Endothelial cell of umbilical vein (primary cell): ENCODE results near the gene DAPK2. TPM values are rescaled to one million over a fixed set of nuclear protein-coding genes. Genes with fewer than 3 reads are reported as not detected.

Source experiments
- BruUV-seq: library from RNA; stranded (reverse); fragments of 400-500 nt; replicated peaks from 2 replicates; lab custom pipeline; 2021; lab: Mats Ljungman, UMichigan
- CTCF ChIA-PET: fragments of 300-600, 350-600 bp; sonication (Branson Sonifier 250); formaldehyde crosslinking; loops from one replicate; lab custom pipeline; 2021; ENCODE audit warnings: antibody characterized with exemption, inconsistent platforms; lab: Charles Lee
- POLR2A ChIA-PET: fragments of 300-600, 350-600 bp; sonication (Branson Sonifier 250); formaldehyde crosslinking; loops from one replicate; lab custom pipeline; 2021; ENCODE audit warnings: antibody characterized with exemption, inconsistent platforms; lab: Charles Lee
- DNase-seq: peaks from one replicate; pipeline ENCODE4 v3.0.0-alpha.2; 2011; ENCODE audit warnings: low read depth, low spot score
- FAIRE-seq: peaks from 2 replicates; lab custom pipeline; 2011; peaks lifted over from hg19 to GRCh38; lab: Jason Lieb, UNC
- H2AFZ ChIP-seq: 2 replicates; pipeline ENCODE4 v1.6.0; 2012; ENCODE audit warnings: low read depth, low read length, control low read depth, inconsistent platforms
- H3K27ac ChIP-seq: 2 replicates; pipeline ENCODE4 v1.5.1; 2011; ENCODE audit warnings: low read depth, mild to moderate bottlenecking, control low read depth, low read length, moderate library complexity; ENCODE audit not compliant: insufficient read depth
- H3K27me3 ChIP-seq, 2 experiments: 2 replicates each; pipeline versions ENCODE4 v1.6.0 to v1.6.1; 2011; ENCODE audit warnings: low read length in 2 of 2, mixed read lengths in 1 of 2; ENCODE audit not compliant: control insufficient read depth in 2 of 2, insufficient read depth in 2 of 2
- H3K36me3 ChIP-seq, 2 experiments: 2 replicates in 1 of 2; 3 replicates in 1 of 2; pipeline ENCODE4 v1.5.1; 2011; ENCODE audit warnings: low read length in 2 of 2, mild to moderate bottlenecking in 1 of 2, moderate library complexity in 1 of 2; ENCODE audit not compliant: control insufficient read depth in 2 of 2, insufficient read depth in 2 of 2; ENCODE audit errors: extremely low read depth in 1 of 2
- H3K4me1 ChIP-seq: 3 replicates; pipeline ENCODE4 v1.5.1; 2011; ENCODE audit warnings: mild to moderate bottlenecking, low read length; ENCODE audit not compliant: control insufficient read depth, insufficient read depth; ENCODE audit errors: extremely low read depth
- H3K4me2 ChIP-seq: 2 replicates; pipeline ENCODE4 v1.6.1; 2011; ENCODE audit warnings: low read length, control low read depth, mixed read lengths; ENCODE audit not compliant: insufficient read depth
- H3K4me3 ChIP-seq, 3 experiments: fragments of 200-600 bp in 1 of 3; sonication (generic), shearing (Covaris generic) in 1 of 3; replicated peaks in 1 of 3; 2 replicates each; pipeline ENCODE4 v1.5.1; 2011 to 2016; ENCODE audit warnings: control low read depth in 3 of 3, low read length in 3 of 3, mild to moderate bottlenecking in 2 of 3, inconsistent platforms in 1 of 3, low read depth in 1 of 3, moderate library complexity in 1 of 3; ENCODE audit not compliant: insufficient read depth in 1 of 3
- H3K79me2 ChIP-seq: 2 replicates; pipeline ENCODE4 v1.6.0; 2012; ENCODE audit warnings: low read length, inconsistent platforms; ENCODE audit not compliant: control insufficient read depth, insufficient read depth
- H3K9ac ChIP-seq: replicated peaks from 2 replicates; pipeline ENCODE3; 2011; ENCODE audit warnings: low read length, control low read depth; ENCODE audit not compliant: insufficient read depth; ENCODE audit errors: extremely low read depth
- H3K9me1 ChIP-seq: replicated peaks from 3 replicates; pipeline ENCODE4 v1.6.0; 2011; ENCODE audit warnings: mild to moderate bottlenecking, low read length; ENCODE audit not compliant: control insufficient read depth, insufficient read depth; ENCODE audit errors: extremely low read depth
- H3K9me3 ChIP-seq: replicated peaks from 2 replicates; pipeline ENCODE4 v1.5.1; 2012; ENCODE audit warnings: low read length, inconsistent platforms; ENCODE audit not compliant: control insufficient read depth, insufficient read depth
- H4K20me1 ChIP-seq: replicated peaks from 2 replicates; pipeline ENCODE3; 2011; ENCODE audit warnings: mild to moderate bottlenecking, low read length; ENCODE audit not compliant: control insufficient read depth, insufficient read depth; ENCODE audit errors: extremely low read depth
- EZH2 ChIP-seq: IDR thresholded peaks from 2 replicates; pipeline ENCODE4 v1.6.1; 2012; ENCODE audit warnings: borderline replicate concordance, low read depth, mild to moderate bottlenecking, moderate library complexity, low read length, inconsistent platforms; ENCODE audit not compliant: severe bottlenecking
- FOS ChIP-seq: IDR thresholded peaks from 2 replicates; pipeline ENCODE4 v1.6.1; 2011; ENCODE audit warnings: mild to moderate bottlenecking, low read length, moderate library complexity, borderline replicate concordance; ENCODE audit not compliant: insufficient read depth
- GATA2 ChIP-seq: IDR thresholded peaks from 2 replicates; pipeline ENCODE4 v1.7.0; 2011; ENCODE audit warnings: low read depth, mild to moderate bottlenecking, moderate library complexity, mixed read lengths, low read length; ENCODE audit not compliant: insufficient read length, insufficient read depth
- JUN ChIP-seq: IDR thresholded peaks from 2 replicates; pipeline ENCODE4 v1.6.1; 2011; ENCODE audit warnings: borderline replicate concordance, low read depth; ENCODE audit not compliant: insufficient read length, insufficient read depth
- MYC ChIP-seq: IDR thresholded peaks from one replicate; pipeline ENCODE4 v1.6.1; 2011; ENCODE audit warnings: mild to moderate bottlenecking, low read depth, low read length
- POLR2A ChIP-seq: IDR thresholded peaks from 2 replicates; pipeline ENCODE4 v1.6.1; 2012; ENCODE audit warnings: low read depth, mild to moderate bottlenecking, control low read depth, low read length
- POLR2AphosphoS5 ChIP-seq: IDR thresholded peaks from 2 replicates; pipeline ENCODE4 v1.6.1; 2012; ENCODE audit warnings: low read depth, mild to moderate bottlenecking, control low read depth, low read length, moderate library complexity; ENCODE audit not compliant: insufficient read depth
- dilution Hi-C: fragments of 300-500 bp; cut with MboI; formaldehyde crosslinking; loops from one replicate; pipeline ENCODE4 v1.15.0; 2019; ENCODE audit warnings: low sequenced_read_pairs; ENCODE audit not compliant: extremely low pct_ligation_motif_present
- intact Hi-C: fragments of 100-400 bp; cut with micrococcal nuclease; formaldehyde crosslinking; loops from one replicate; pipeline ENCODE4 v1.10.0; 2022
- polyA plus RNA-seq, 4 experiments: library from polyadenylated mRNA; depleted of rRNA in 3 of 4; stranded (reverse) in 3 of 4; unstranded in 1 of 4; fragments of >200 nt; gene quantifications; 2 replicates each; pipeline versions ENCODE4 v1.2.1 to v1.2.3, GENCODE V29; 2011 to 2012; ENCODE audit warnings: missing spikeins in 1 of 4
- total RNA-seq: library from RNA; stranded (reverse); gene quantifications from 2 replicates; pipeline ENCODE4 v1.2.3, GENCODE V29; 2021
- TF ChIP-seq, protein P1 (sequence below): IDR thresholded peaks from 2 replicates; pipeline ENCODE4 v1.6.1; 2011; ENCODE audit not compliant: insufficient read depth, insufficient read length
- TF ChIP-seq, protein P2 (sequence below), 2 donors: IDR thresholded peaks; 1 replicate in 1 of 2; 2 replicates in 1 of 2; pipeline ENCODE4 v1.5.1; 2011; ENCODE audit warnings: low read length in 2 of 2, mild to moderate bottlenecking in 2 of 2, moderate library complexity in 2 of 2, control low read depth in 1 of 2, inconsistent platforms in 1 of 2, low read depth in 1 of 2; ENCODE audit not compliant: insufficient read depth in 1 of 2; ENCODE audit errors: extremely low read depth in 1 of 2

The DAPK2 gene
- total and polyA plus RNA-seq, 2 donors (not counting 3 experiments of a cell fraction or from before 2014, with no cell fraction given) = 2.8 to 6.7 TPM

DNA sequence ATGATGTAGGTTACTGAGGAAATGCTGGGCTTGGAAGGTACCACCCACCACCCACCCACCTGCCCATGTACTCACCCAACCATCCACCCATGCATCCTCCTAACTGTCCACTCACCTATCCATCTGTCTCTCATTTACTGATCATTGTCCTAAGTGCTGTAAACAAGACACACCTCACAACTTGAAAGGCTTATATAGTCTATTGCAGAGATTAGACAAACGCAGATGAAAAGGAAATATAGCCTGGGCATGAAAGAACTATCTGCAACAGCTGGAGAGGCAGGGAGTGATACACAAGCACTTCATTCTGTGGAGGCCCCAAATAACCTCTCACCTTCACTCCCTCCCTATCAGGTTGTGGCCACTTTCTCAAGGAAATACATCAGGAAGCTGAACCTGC lies 54.0 kb downstream of the DAPK2 start:
- no TSS peak for BruUV-seq
- TF ChIP-seq FOS = no peak
- TF ChIP-seq, protein P1, sequence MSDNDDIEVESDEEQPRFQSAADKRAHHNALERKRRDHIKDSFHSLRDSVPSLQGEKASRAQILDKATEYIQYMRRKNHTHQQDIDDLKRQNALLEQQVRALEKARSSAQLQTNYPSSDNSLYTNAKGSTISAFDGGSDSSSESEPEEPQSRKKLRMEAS = no peak
- no peak for TF ChIP-seq MYC
- TF ChIP-seq POLR2A = no peak
- TF ChIP-seq, protein P2, sequence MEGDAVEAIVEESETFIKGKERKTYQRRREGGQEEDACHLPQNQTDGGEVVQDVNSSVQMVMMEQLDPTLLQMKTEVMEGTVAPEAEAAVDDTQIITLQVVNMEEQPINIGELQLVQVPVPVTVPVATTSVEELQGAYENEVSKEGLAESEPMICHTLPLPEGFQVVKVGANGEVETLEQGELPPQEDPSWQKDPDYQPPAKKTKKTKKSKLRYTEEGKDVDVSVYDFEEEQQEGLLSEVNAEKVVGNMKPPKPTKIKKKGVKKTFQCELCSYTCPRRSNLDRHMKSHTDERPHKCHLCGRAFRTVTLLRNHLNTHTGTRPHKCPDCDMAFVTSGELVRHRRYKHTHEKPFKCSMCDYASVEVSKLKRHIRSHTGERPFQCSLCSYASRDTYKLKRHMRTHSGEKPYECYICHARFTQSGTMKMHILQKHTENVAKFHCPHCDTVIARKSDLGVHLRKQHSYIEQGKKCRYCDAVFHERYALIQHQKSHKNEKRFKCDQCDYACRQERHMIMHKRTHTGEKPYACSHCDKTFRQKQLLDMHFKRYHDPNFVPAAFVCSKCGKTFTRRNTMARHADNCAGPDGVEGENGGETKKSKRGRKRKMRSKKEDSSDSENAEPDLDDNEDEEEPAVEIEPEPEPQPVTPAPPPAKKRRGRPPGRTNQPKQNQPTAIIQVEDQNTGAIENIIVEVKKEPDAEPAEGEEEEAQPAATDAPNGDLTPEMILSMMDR (IDR thresholded peaks at IDR 0.05; ENCODE audit: extremely low read depth in 1 of 2, insufficient read depth in 1 of 2, low read depth in 1 of 2, low read length in 2 of 2) = no peak
- no peak for TF ChIP-seq EZH2
- TF ChIP-seq POLR2AphosphoS5 = no peak
- TF ChIP-seq GATA2 = no peak
- TF ChIP-seq JUN = no peak
- H3K4me1 ChIP-seq = peaks cover 11% of the 10 kb centered on the region
- H3K9me1 ChIP-seq = no peaks in the 10 kb centered on the region
- H3K4me2 ChIP-seq = no peak overlapping the region
- no peak for FAIRE-seq
- no peaks in the 10 kb centered on the region for H3K27me3 ChIP-seq
- ChIA-PET CTCF (interaction anchor here (1.8 kb wide), 1 partner anchor 166 kb away, joined by 5 read pairs; no protein-coding TSS in a partner anchor), POLR2A (interaction anchor here (0.7 kb wide), 1 partner anchor 264 kb away, joined by 5 read pairs; no protein-coding TSS in a partner anchor)
- H2AFZ ChIP-seq = no peak overlapping the region
- H3K4me3 ChIP-seq = no peak overlapping the region
- no peak overlapping the region for H3K27ac ChIP-seq
- H3K79me2 ChIP-seq = no peaks in the 10 kb centered on the region
- H3K9ac ChIP-seq = no peak overlapping the region
- H3K9me3 ChIP-seq = no peaks in the 10 kb centered on the region
- no peaks in the 10 kb centered on the region for H3K36me3 ChIP-seq
- no peak for DNase-seq
- H4K20me1 ChIP-seq = no peaks in the 10 kb centered on the region
- dilution Hi-C loops = no loop called here
- intact Hi-C loops = no loop called here
